WERI-Rb-1 (cell line): ENCODE data around the gene RAB40B.

Experiments
- DNase-seq: peaks from one replicate; pipeline ENCODE4 v3.0.0-alpha.2; 2020
- H3K27ac ChIP-seq: fragments of 250-450 bp; sonication (Bioruptor Pico); 2 replicates; pipeline ENCODE4 v1.5.1; 2020; ENCODE audit warnings: mild to moderate bottlenecking, moderate library complexity
- H3K27me3 ChIP-seq: fragments of 250-450 bp; sonication (Bioruptor Pico); 2 replicates; pipeline ENCODE4 v1.5.1; 2021; ENCODE audit warnings: mild to moderate bottlenecking, low read depth, moderate library complexity; ENCODE audit not compliant: insufficient read depth, severe bottlenecking
- H3K36me3 ChIP-seq: fragments of 250-450 bp; sonication (Bioruptor Pico); 2 replicates; pipeline ENCODE4 v1.5.1; 2020; ENCODE audit warnings: mild to moderate bottlenecking, moderate library complexity
- H3K4me3 ChIP-seq: 2 replicates; pipeline ENCODE4 v1.5.1; 2011; ENCODE audit warnings: low read depth, mild to moderate bottlenecking, control low read depth, low read length
- H3K9me3 ChIP-seq: fragments of 250-450 bp; sonication (Bioruptor Pico); 2 replicates; pipeline ENCODE4 v1.5.1; 2021; ENCODE audit warnings: mild to moderate bottlenecking, moderate library complexity; ENCODE audit not compliant: severe bottlenecking
- CTCF ChIP-seq: IDR thresholded peaks from 2 replicates; pipeline ENCODE4 v1.5.1; 2011; ENCODE audit warnings: low read depth, mild to moderate bottlenecking, control low read depth, inconsistent platforms, low read length

RAB40B gene

GRCh38 chr17:82608816-82609215 lies 89.7 kb downstream of the RAB40B start:
- H3K27me3 ChIP-seq: no peaks in the 10 kb centered on the region
- H3K4me3 ChIP-seq: no peak overlapping the region
- H3K36me3 ChIP-seq: peaks cover 50% of the 10 kb centered on the region
- no peak for DNase-seq
- TF ChIP-seq CTCF: no peak
- H3K9me3 ChIP-seq: peaks cover 3% of the 10 kb centered on the region
- H3K27ac ChIP-seq: no peak overlapping the region

GRCh38 chr17:82605939-82606600 lies 92.4 kb downstream of the RAB40B start:
- Histone ChIP-seq H3K27me3 (no peaks in the 10 kb centered on the region), H3K4me3 (no peak overlapping the region), H3K9me3 (no peaks in the 10 kb centered on the region), H3K36me3 (peaks cover 69% of the 10 kb centered on the region), H3K27ac (no peak overlapping the region)
- DNase-seq: no peak
- no peak for TF ChIP-seq CTCF
